Right lobe of liver (tissue), 6 donors: ENCODE measurements around the gene NUP58. TPM values are rescaled to one million over a fixed set of nuclear protein-coding genes. Genes with fewer than 3 reads are reported as not detected.
"Not testable (repeated sequence)": the region's sequence is repeated elsewhere in the genome, so short reads cannot be mapped to it uniquely, and the experiment has no call there.

Experiments used
- ATAC-seq, 4 donors: fragments of 200-7000 bp; cut with Tn5 transposase; one replicate each; pipeline ENCODE4 v1.9.1; 2020; ENCODE audit warnings: mild to moderate bottlenecking in 4 of 4, moderate library complexity in 4 of 4
- DNase-seq, 3 donors: peaks; one replicate each; pipeline ENCODE4 v3.0.0-alpha.2; 2020
- H3K27ac ChIP-seq, 3 donors: fragments of 200-600 bp; one replicate each; pipeline ENCODE4 v1.8.0; 2022
- H3K27me3 ChIP-seq, 2 donors: fragments of 200-600 bp; one replicate each; pipeline ENCODE4 v1.8.0; 2022
- H3K36me3 ChIP-seq, 4 donors: fragments of 200-600 bp; sonication (generic) in 1 of 4; one replicate each; pipeline versions ENCODE4 v1.5.1 to v1.8.0; 2017 to 2022; ENCODE audit warnings: control low read depth in 1 of 4
- H3K4me1 ChIP-seq, 4 donors: fragments of 200-600 bp; sonication (generic) in 1 of 4; one replicate each; pipeline versions ENCODE4 v1.5.1 to v1.8.0; 2017 to 2022; ENCODE audit warnings: control low read depth in 1 of 4
- H3K4me3 ChIP-seq, 3 donors: fragments of 200-600 bp; one replicate each; pipeline ENCODE4 v1.8.0; 2022
- H3K9me3 ChIP-seq, 4 donors: fragments of 200-600 bp; sonication (generic) in 1 of 4; one replicate each; pipeline versions ENCODE4 v1.5.1 to v1.8.0; 2017 to 2022; ENCODE audit warnings: control low read depth in 1 of 4
- CTCF ChIP-seq, 4 donors: fragments of 200-600 bp in 3 of 4; fragments of 450-650 bp in 1 of 4; IDR thresholded peaks; one replicate each; pipeline versions ENCODE4 v1.5.1 to v1.8.0; 2016 to 2022; ENCODE audit warnings: antibody characterized with exemption in 4 of 4, mild to moderate bottlenecking in 2 of 4
- POLR2A ChIP-seq: fragments of 450-650 bp; IDR thresholded peaks from one replicate; pipeline ENCODE4 v1.6.1; 2017; ENCODE audit warnings: antibody characterized with exemption, mild to moderate bottlenecking
- WGBS: methylation state at CpG from one replicate; pipeline ENCODE4 v1.1.6; 2018; ENCODE audit warnings: low coverage, low lambda C conversion rate; ENCODE audit not compliant: insufficient coverage; ENCODE audit errors: missing lambda C conversion rate; 5-methylcytosine and 5-hydroxymethylcytosine counted together
- intact Hi-C, 2 donors: fragments of 100-400 bp; cut with DNase I; formaldehyde crosslinking; loops; one replicate each; pipeline versions ENCODE4 v1.11.2 to v1.14.1; 2022
- total RNA-seq, 6 experiments: library from RNA; depleted of rRNA in 2 of 6; stranded (reverse); fragments of >200 nt in 2 of 6; fragmentation: NEBNext Ultra II Directional in 3 of 6; extraction: Animal tissue kit (Norgen Biotek cat#: 25700) in 3 of 6; gene quantifications; one replicate each; pipeline versions ENCODE4 v1.1.0 to v1.2.4, GENCODE V29; 2016 to 2023
- donor health status: DM: no; HTN: yes; CAD: no.
- donor health status: DM: no; HTN: no; CAD: no.
- donor health status: DM: no; HTN: no; CAD: no.
- donor health status: DM: no; HTN: yes; CAD: no.
- donor health status: DM: no; HTN: yes; CAD: no.

NUP58 gene
- total RNA-seq, 6 experiments from 2014 or later, result 11.7 to 33.2 (median 21.6) TPM

- H3K36me3 ChIP-seq, result peaks cover 0 to 54% (median 18%) of the 10 kb centered on the region in 4 donors
- H3K4me1 ChIP-seq, result peaks cover 0 to 8% (median under 1%) of the 10 kb centered on the region in 4 donors
- H3K27ac ChIP-seq, result no peak overlapping the region
- no peaks in the 10 kb centered on the region for H3K27me3 ChIP-seq
- intact Hi-C loops, result no loop called here
- WGBS, result 97% methylated on average over 3 of the region's 3 CpGs
- DNase-seq (no peak), ATAC-seq (no peak)
- TF ChIP-seq CTCF (IDR thresholded peaks at IDR 0.05) (no peak), POLR2A (no peak)
- H3K4me3 ChIP-seq, result no peak overlapping the region
- no peaks in the 10 kb centered on the region for H3K9me3 ChIP-seq
Measured at GRCh38 chr13:25310891-25311290, 9.5 kb downstream of the NUP58 start.

GRCh38 chr13:25318946-25319345 is 17.5 kb downstream of the NUP58 start:
- WGBS, result 89% methylated on average over 4 of the region's 4 CpGs
- intact Hi-C loops, result not testable (repeated sequence)
- peaks cover 7 to 46% (median 17%) of the 10 kb centered on the region in 4 donors for H3K36me3 ChIP-seq

GRCh38 chr13:25319771-25320170 is 18.3 kb downstream of the NUP58 start:
- no peak for ATAC-seq
- Histone ChIP-seq H3K27ac (no peak overlapping the region), H3K36me3 (peaks cover 7 to 41% (median 16%) of the 10 kb centered on the region in 4 donors), H3K27me3 (no peaks in the 10 kb centered on the region), H3K9me3 (no peaks in the 10 kb centered on the region), H3K4me3 (no peak overlapping the region), H3K4me1 (no peaks in the 10 kb centered on the region)
- TF ChIP-seq CTCF (IDR thresholded peaks at IDR 0.05) (no peak), POLR2A (no peak)
- intact Hi-C loops, result no loop called here
- DNase-seq, result no peak
- WGBS, result 100% methylated on average over 1 of the region's 1 CpG

More at GRCh38 chr13:25318946-25319345, 17.5 kb downstream of the NUP58 start:
- H3K9me3 ChIP-seq, H3K4me1 ChIP-seq, H3K27ac ChIP-seq, H3K27me3 ChIP-seq, H3K4me3 ChIP-seq, ATAC-seq, DNase-seq: not testable (repeated sequence)

- H3K27me3 ChIP-seq, result no peaks in the 10 kb centered on the region
- no peaks in the 10 kb centered on the region for H3K4me1 ChIP-seq
- TF ChIP-seq CTCF (IDR thresholded peaks at IDR 0.05), result no peak
- no peak for TF ChIP-seq POLR2A
- ATAC-seq (no peak), DNase-seq (no peak)
- H3K36me3 ChIP-seq, result peaks cover 7 to 68% (median 32%) of the 10 kb centered on the region in 4 donors
- H3K27ac ChIP-seq, result no peak overlapping the region
- H3K4me3 ChIP-seq, result no peak overlapping the region
- H3K9me3 ChIP-seq, result no peaks in the 10 kb centered on the region
- 92% methylated on average over 2 of the region's 2 CpGs for WGBS
- intact Hi-C loops, result no loop called here
Measured at GRCh38 chr13:25324100-25324499, 22.7 kb downstream of the NUP58 start.

GRCh38 chr13:25329706-25330105 is 28.3 kb downstream of the NUP58 start:
- ATAC-seq (no peak), DNase-seq (no peak)
- 98% methylated on average over 4 of the region's 4 CpGs for WGBS
- intact Hi-C loops, result no loop called here
- Histone ChIP-seq H3K9me3 (no peaks in the 10 kb centered on the region), H3K4me1 (no peaks in the 10 kb centered on the region), H3K27ac (no peak overlapping the region), H3K36me3 (peaks cover 0 to 82% (median 32%) of the 10 kb centered on the region in 4 donors), H3K27me3 (no peaks in the 10 kb centered on the region), H3K4me3 (no peak overlapping the region)
- TF ChIP-seq CTCF (IDR thresholded peaks at IDR 0.05) (no peak), POLR2A (no peak)
